GM23338 (cell line): ENCODE measurements around the gene APP. TPM values are rescaled to one million over a fixed set of nuclear protein-coding genes. Genes with fewer than 3 reads are reported as not detected.

Experiments used
- ATAC-seq: fragments of 200-7000 bp; cut with Tn5 transposase; 3 replicates; pipeline ENCODE4 v1.9.1; 2020
- DNase-seq: peaks from one replicate; pipeline ENCODE4 v3.0.0-alpha.2; 2015; ENCODE audit warnings: low spot score
- H2AFZ ChIP-seq: fragments of 200-600 bp; sonication (generic); 2 replicates; pipeline ENCODE4 v1.8.0; 2016; ENCODE audit warnings: antibody characterized with exemption, mild to moderate bottlenecking, moderate library complexity
- H3F3A ChIP-seq: fragments of 200-600 bp; sonication (generic); replicated peaks from 2 replicates; pipeline ENCODE4 v1.8.0; 2017; ENCODE audit warnings: antibody characterized with exemption, mixed run types, low read depth
- H3K27ac ChIP-seq: fragments of 200-600 bp; sonication (generic); 2 replicates; pipeline ENCODE4 v1.6.1; 2016; ENCODE audit warnings: low read depth
- H3K27me3 ChIP-seq: fragments of 200-600 bp; sonication (generic); 2 replicates; pipeline ENCODE4 v1.8.0; 2016; ENCODE audit warnings: mild to moderate bottlenecking, mixed run types, moderate library complexity; ENCODE audit not compliant: insufficient read depth
- H3K36me3 ChIP-seq: fragments of 200-600 bp; sonication (generic); 2 replicates; pipeline ENCODE4 v1.8.0; 2016; ENCODE audit warnings: mild to moderate bottlenecking; ENCODE audit not compliant: insufficient read depth
- H3K4me1 ChIP-seq: fragments of 200-600 bp; sonication (generic); 2 replicates; pipeline ENCODE4 v1.8.0; 2016; ENCODE audit warnings: mild to moderate bottlenecking, moderate library complexity; ENCODE audit not compliant: insufficient read depth
- H3K4me2 ChIP-seq: fragments of 200-600 bp; sonication (generic); 2 replicates; pipeline ENCODE4 v1.7.1; 2017; ENCODE audit warnings: mixed run types
- H3K4me3 ChIP-seq: fragments of 200-600 bp; sonication (generic); 2 replicates; pipeline ENCODE4 v1.6.1; 2016; ENCODE audit warnings: mixed run types
- H3K79me2 ChIP-seq: fragments of 200-600 bp; sonication (generic); replicated peaks from 2 replicates; pipeline ENCODE4 v1.8.0; 2017; ENCODE audit warnings: mild to moderate bottlenecking; ENCODE audit not compliant: insufficient read depth
- H3K9me2 ChIP-seq: fragments of 200-600 bp; sonication (generic); 2 replicates; pipeline ENCODE4 v1.8.0; 2017; ENCODE audit not compliant: insufficient read depth
- H4K20me1 ChIP-seq: fragments of 200-600 bp; sonication (generic); replicated peaks from 2 replicates; pipeline ENCODE4 v1.8.0; 2017; ENCODE audit warnings: mild to moderate bottlenecking; ENCODE audit not compliant: insufficient read depth
- H3K27ac Mint-ChIP-seq: 2 replicates; pipeline ENCODE4 v1.8.0; 2020; ENCODE audit warnings: inconsistent platforms, mild to moderate bottlenecking, moderate library complexity, mixed read lengths
- H3K27me3 Mint-ChIP-seq: 3 replicates; pipeline ENCODE4 v1.8.0; 2022; ENCODE audit warnings: low read depth, mild to moderate bottlenecking, moderate library complexity, mixed read lengths, inconsistent platforms; ENCODE audit not compliant: insufficient read depth, poor library complexity
- H3K36me3 Mint-ChIP-seq: 3 replicates; pipeline ENCODE4 v1.8.0; 2021; ENCODE audit warnings: low read depth, mild to moderate bottlenecking, inconsistent platforms, moderate library complexity, mixed read lengths
- H3K4me1 Mint-ChIP-seq: 3 replicates; pipeline ENCODE4 v1.8.0; 2020; ENCODE audit warnings: mild to moderate bottlenecking, inconsistent platforms, mixed read lengths
- H3K4me3 Mint-ChIP-seq: 3 replicates; pipeline ENCODE4 v1.8.0; 2021; ENCODE audit warnings: moderate library complexity, mild to moderate bottlenecking, inconsistent platforms, mixed read lengths
- H3K9me3 Mint-ChIP-seq: 3 replicates; pipeline ENCODE4 v1.8.0; 2020; ENCODE audit warnings: moderate library complexity, mild to moderate bottlenecking, inconsistent platforms, mixed read lengths
- NANOG ChIP-seq: IDR thresholded peaks from 2 replicates; pipeline ENCODE4 v1.6.1; 2016; ENCODE audit warnings: antibody characterized with exemption, borderline replicate concordance
- ZNF462 ChIP-seq: fragments of 250-450 bp; sonication (Bioruptor Pico); IDR thresholded peaks from 2 replicates; pipeline ENCODE4 v1.5.0; 2020; ENCODE audit warnings: mild to moderate bottlenecking, moderate library complexity
- polyA plus RNA-seq: library from polyadenylated mRNA; unstranded; fragments of >200 nt; fragmentation: Nextera tagmentation; extraction: Ambion mirVana; gene quantifications from 2 replicates; pipeline ENCODE4 v1.2.1, GENCODE V29; 2016
- small RNA-seq: library from RNA; depleted of rRNA; stranded (forward); fragments of <200 nt; gene quantifications from one replicate; pipeline ENCODE3, GENCODE V24; 2014; ENCODE audit warnings: low replicate concordance
- total RNA-seq: library from RNA; depleted of rRNA; stranded (reverse); fragments of >200 nt; shearing (Covaris generic); gene quantifications from 2 replicates; pipeline ENCODE4 v1.2.3, GENCODE V29; 2014

Gene APP
- total and polyA plus RNA-seq, 2 experiments from 2014 or later: 69.4 to 444 TPM

GRCh38 chr21:25831300-25831960 lies 339.1 kb downstream of the APP start:
- no peak overlapping the region for H2AFZ ChIP-seq
- H3K4me2 ChIP-seq: no peak overlapping the region
- no peaks in the 10 kb centered on the region for H3K79me2 ChIP-seq
- ATAC-seq (no peak), DNase-seq (no peak)
- Mint-ChIP-seq H3K27ac (no peak overlapping the region), H3K9me3 (peaks cover 15% of the 10 kb centered on the region), H3K4me3 (no peak overlapping the region), H3K27me3 (peaks cover 2% of the 10 kb centered on the region), H3K36me3 (peaks cover 3% of the 10 kb centered on the region; the same call in 2 of the 3 replicates), H3K4me1 (no peaks in the 10 kb centered on the region)
- no peaks in the 10 kb centered on the region for H3K4me1 ChIP-seq
- no peak for TF ChIP-seq ZNF462 (CRISPR knock-in tag)
- no peak for TF ChIP-seq NANOG
- no peaks in the 10 kb centered on the region for H4K20me1 ChIP-seq
- H3K9me2 ChIP-seq: no peaks in the 10 kb centered on the region; the same call in 1 of the 2 replicates
- H3K27me3 ChIP-seq: no peaks in the 10 kb centered on the region
- H3F3A ChIP-seq: no peaks in the 10 kb centered on the region
- H3K36me3 ChIP-seq: no peaks in the 10 kb centered on the region
- no peak overlapping the region for H3K4me3 ChIP-seq
- H3K27ac ChIP-seq: no peak overlapping the region

Small RNA genes lying within 50 kb of the gene (small RNA-seq; reads per million reads assigned to genes)
- gene RNU6-123P: not detected
- not detected for gene RNU6-926P
